Measurements from ENCODE around the gene RPTOR. TPM values are rescaled to one million over a fixed set of nuclear protein-coding genes. Genes with fewer than 3 reads are reported as not detected.
"Not testable (repeated sequence)": the region's sequence is repeated elsewhere in the genome, so short reads cannot be mapped to it uniquely, and the experiment has no call there.

The RPTOR gene
- total RNA-seq, 1 donor: 27.9 TPM

GRCh38 chr17:80529104-80529903 lies 15.3 kb upstream of the RPTOR start:
- Histone ChIP-seq H4K20me1 (ENCODE audit: insufficient read depth, low read length) (no peaks in the 10 kb centered on the region), H3K4me3 (ENCODE audit: insufficient read depth, low read length) (no peak overlapping the region), H3K36me3 (ENCODE audit: insufficient read depth, low read length) (no peaks in the 10 kb centered on the region), H3K9me3 (ENCODE audit: low read depth, low read length) (no peaks in the 10 kb centered on the region), H3K27ac (ENCODE audit: low read depth, low read length) (no peak overlapping the region), H3K4me1 (ENCODE audit: insufficient read depth, low read length) (peaks cover 8% of the 10 kb centered on the region), H3K27me3 (ENCODE audit: insufficient read depth, low read length) (no peaks in the 10 kb centered on the region), H2AFZ (ENCODE audit: low read length) (peak overlapping the region; percentile 28), H3K4me2 (ENCODE audit: insufficient read depth, low read length) (no peak overlapping the region), H3K79me2 (ENCODE audit: insufficient read depth, low read length) (no peaks in the 10 kb centered on the region)
- DNase-seq (ENCODE audit: insufficient read length, low spot score, missing footprints): peak; percentile 72
- no peak for TF ChIP-seq CTCF (IDR thresholded peaks at IDR 0.05; ENCODE audit: extremely low read depth, low read depth, low read length)

DNA sequence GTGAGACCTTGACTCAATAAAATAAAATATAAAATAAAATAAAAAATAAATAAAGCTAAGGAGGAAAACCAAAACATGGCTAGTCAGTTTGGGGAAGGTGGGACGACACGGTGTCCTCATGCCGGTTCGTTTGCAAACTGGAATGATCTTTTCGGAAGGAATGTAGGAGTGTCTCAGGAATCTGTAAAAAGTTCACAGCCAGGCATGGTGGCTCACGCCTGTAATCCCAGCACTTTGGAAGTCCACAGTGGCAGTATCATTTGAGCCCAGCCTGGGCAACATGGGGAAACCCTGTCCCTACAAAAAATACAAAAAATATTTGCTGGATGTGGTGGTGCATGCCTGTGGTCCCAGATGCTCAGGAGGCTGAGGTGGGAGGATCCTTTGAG lies 14.7 kb upstream of the RPTOR start:
- no peak overlapping the region for H3K4me3 ChIP-seq (ENCODE audit: insufficient read depth, low read length)
- DNase-seq (ENCODE audit: insufficient read length, low spot score, missing footprints): peak; percentile 47
- H3K27ac ChIP-seq (ENCODE audit: low read depth, low read length): no peak overlapping the region
- H4K20me1 ChIP-seq (ENCODE audit: insufficient read depth, low read length): no peaks in the 10 kb centered on the region
- H3K79me2 ChIP-seq (ENCODE audit: insufficient read depth, low read length): no peaks in the 10 kb centered on the region
- TF ChIP-seq CTCF (IDR thresholded peaks at IDR 0.05; ENCODE audit: extremely low read depth, low read depth, low read length): no peak
- no peaks in the 10 kb centered on the region for H3K27me3 ChIP-seq (ENCODE audit: insufficient read depth, low read length)
- no peak overlapping the region for H2AFZ ChIP-seq (ENCODE audit: low read length)
- H3K36me3 ChIP-seq (ENCODE audit: insufficient read depth, low read length): no peaks in the 10 kb centered on the region
- peaks cover 8% of the 10 kb centered on the region for H3K4me1 ChIP-seq (ENCODE audit: insufficient read depth, low read length)
- no peaks in the 10 kb centered on the region for H3K9me3 ChIP-seq (ENCODE audit: low read depth, low read length)
- H3K4me2 ChIP-seq (ENCODE audit: insufficient read depth, low read length): no peak overlapping the region

DNA sequence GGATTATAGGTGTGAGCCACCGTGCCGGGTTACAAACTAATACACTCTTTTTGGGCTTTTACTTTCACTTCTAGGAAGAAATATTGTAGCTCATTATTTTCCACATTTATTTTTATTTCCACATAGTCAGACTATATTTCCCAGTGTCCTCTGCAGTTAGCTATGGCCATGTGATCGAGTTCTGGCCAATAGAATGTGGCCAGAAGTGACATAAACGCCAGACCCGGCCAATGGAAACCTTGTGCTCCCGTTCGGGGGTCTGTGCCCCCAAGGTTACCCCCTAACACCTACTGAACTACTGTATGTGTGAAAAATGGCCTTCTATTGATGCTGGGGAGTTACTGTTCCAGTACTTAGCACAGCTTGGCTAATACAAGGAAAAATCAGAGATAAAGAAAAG lies 13.2 kb upstream of the RPTOR start:
- no peak for TF ChIP-seq CTCF (IDR thresholded peaks at IDR 0.05; ENCODE audit: extremely low read depth, low read depth, low read length)
- H3K4me1 ChIP-seq (ENCODE audit: insufficient read depth, low read length): peaks cover 8% of the 10 kb centered on the region
- no peak overlapping the region for H3K27ac ChIP-seq (ENCODE audit: low read depth, low read length)
- H3K36me3 ChIP-seq (ENCODE audit: insufficient read depth, low read length): no peaks in the 10 kb centered on the region
- no peak overlapping the region for H2AFZ ChIP-seq (ENCODE audit: low read length)
- H3K4me3 ChIP-seq (ENCODE audit: insufficient read depth, low read length): no peak overlapping the region
- no peaks in the 10 kb centered on the region for H3K9me3 ChIP-seq (ENCODE audit: low read depth, low read length)
- H3K79me2 ChIP-seq (ENCODE audit: insufficient read depth, low read length): no peaks in the 10 kb centered on the region
- DNase-seq (ENCODE audit: insufficient read length, low spot score, missing footprints): peak; percentile 55
- H4K20me1 ChIP-seq (ENCODE audit: insufficient read depth, low read length): no peaks in the 10 kb centered on the region
- no peaks in the 10 kb centered on the region for H3K27me3 ChIP-seq (ENCODE audit: insufficient read depth, low read length)
- no peak overlapping the region for H3K4me2 ChIP-seq (ENCODE audit: insufficient read depth, low read length)

GRCh38 chr17:80537386-80537785 lies 7.3 kb upstream of the RPTOR start:
- not testable (repeated sequence) for H3K9me3 ChIP-seq (ENCODE audit: low read depth, low read length); H3K4me2 ChIP-seq (ENCODE audit: insufficient read depth, low read length); H3K36me3 ChIP-seq (ENCODE audit: insufficient read depth, low read length); H3K4me3 ChIP-seq (ENCODE audit: insufficient read depth, low read length); H3K27me3 ChIP-seq (ENCODE audit: insufficient read depth, low read length); H2AFZ ChIP-seq (ENCODE audit: low read length); H3K27ac ChIP-seq (ENCODE audit: low read depth, low read length); DNase-seq (ENCODE audit: insufficient read length, low spot score, missing footprints); H3K4me1 ChIP-seq (ENCODE audit: insufficient read depth, low read length); H3K79me2 ChIP-seq (ENCODE audit: insufficient read depth, low read length); H4K20me1 ChIP-seq (ENCODE audit: insufficient read depth, low read length)
